Measurements from ENCODE around the gene PTPMT1.

- TF ChIP-seq CTCF (IDR thresholded peaks at IDR 0.05) (no peak), ZFX (IDR thresholded peaks at IDR 0.05; ENCODE audit: borderline replicate concordance) (no peak)
Observed at GRCh38 chr11:47531666-47532065, 33.7 kb upstream of the PTPMT1 start.

All from 22Rv1 (cell line).